HG03139 (cell line): ENCODE data around the gene LYRM1.
"Not testable (repeated sequence)": the region's sequence is repeated elsewhere in the genome, so short reads cannot be mapped to it uniquely, and the experiment has no call there.

Source experiments
- ATAC-seq: cut with Tn5 transposase; IDR thresholded peaks from one replicate; pipeline ENCODE4 v1.9.1; 2021; ENCODE audit not compliant: unreplicated experiment

The LYRM1 gene

GRCh38 chr16:20931066-20931600 is 30.6 kb downstream of the LYRM1 start:
- no peak for ATAC-seq

GRCh38 chr16:20933589-20933988 is 33.0 kb downstream of the LYRM1 start:
- no peak for ATAC-seq

DNA sequence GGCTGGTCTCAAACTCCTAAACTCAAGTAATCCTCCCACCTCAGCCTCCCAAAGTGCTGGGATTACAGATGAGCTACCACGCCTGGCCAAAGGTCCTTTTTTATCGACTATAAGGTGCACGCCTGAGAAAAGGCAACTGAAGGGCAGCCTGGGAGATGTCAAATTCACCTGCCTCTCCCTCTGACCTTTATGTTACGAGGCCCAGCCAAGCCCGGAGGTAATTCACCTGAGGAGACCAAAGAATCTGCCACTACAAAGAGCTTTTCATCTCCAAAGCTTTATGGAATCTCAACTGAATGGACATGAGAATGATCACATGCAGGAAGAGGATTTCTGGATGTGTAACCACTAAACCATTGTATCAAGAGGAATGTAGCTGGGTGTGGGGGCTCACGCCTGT is 37.2 kb downstream of the LYRM1 start:
- no peak for ATAC-seq

DNA sequence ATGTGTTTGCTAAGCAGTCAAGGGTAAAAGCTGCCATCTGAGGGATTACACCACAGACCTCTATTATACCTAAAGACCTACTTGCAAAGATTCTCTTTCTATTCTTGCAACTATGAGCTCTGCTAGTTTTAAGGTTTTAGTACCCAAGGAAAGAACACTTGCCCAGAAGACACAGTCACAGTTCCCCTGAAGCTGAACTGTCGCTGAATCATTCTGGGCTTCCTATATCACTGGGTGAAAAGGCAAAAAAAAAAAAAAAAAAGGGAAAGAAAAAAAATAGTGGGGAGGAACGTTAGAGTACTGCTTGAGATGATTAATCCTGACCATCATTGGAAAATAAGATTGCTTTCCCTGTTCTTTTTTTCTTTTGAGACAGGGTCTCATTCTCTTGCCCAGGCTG is 37.9 kb downstream of the LYRM1 start:
- no peak for ATAC-seq

GRCh38 chr16:20939611-20940010 is 39.0 kb downstream of the LYRM1 start:
- ATAC-seq = no peak

DNA sequence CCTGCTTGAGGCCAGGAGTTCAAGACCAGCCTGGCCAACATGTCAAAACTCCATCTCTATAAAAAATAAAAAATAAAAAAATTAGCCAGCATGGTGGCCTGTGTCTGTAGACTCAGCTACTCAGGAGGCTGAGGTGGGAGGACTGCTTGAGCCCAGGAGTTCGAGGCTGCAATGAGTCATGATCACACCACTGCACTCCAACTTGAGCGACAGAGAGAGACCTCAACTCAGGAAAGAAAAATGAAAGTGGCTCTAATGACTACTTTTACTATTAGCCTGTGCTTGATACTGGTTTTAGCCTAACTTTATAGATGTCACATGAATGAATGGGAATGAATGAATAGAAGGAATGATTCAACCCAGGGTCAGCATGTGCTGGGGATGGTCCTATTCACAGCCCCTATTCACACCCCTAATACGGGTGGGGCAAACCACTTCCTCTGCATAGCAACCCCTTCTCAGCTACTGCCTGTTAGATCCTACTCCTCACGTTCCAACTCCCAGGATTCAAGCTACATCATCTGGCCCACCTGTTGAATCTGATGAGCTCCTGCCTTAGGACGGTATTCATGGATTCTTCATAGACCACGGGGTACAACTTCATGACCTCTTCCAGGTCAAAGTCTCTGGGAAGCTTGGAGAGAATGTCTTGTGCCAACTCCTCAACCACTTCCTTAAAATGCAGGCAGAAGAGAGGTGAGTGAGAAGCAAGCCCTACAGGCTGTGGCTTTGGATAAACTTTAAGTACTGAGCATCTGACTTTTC is 40.5 kb downstream of the LYRM1 start:
- no peak for ATAC-seq

DNA sequence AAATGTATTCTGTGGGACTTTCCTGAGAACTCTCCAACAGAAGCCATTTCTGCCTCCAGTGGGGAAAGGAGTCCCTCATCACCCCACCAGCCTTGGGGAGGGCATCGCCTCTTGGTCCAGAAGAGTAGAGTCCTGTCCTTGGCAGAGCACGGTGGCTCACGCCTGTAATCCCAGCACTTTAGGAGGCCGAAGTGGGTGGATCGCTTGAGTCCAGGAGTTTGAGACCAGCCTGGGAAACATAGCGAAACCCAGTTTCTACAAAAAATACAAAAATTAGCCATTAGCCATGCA is 41.0 kb downstream of the LYRM1 start:
- no peak for ATAC-seq

- no peak for ATAC-seq
These were observed 41.7 kb downstream of the LYRM1 start for GRCh38 chr16:20942256-20942655.

- ATAC-seq = no peak
These were observed 44.4 kb downstream of the LYRM1 start for GRCh38 chr16:20944861-20945574.

GRCh38 chr16:20945575-20945875 is 45.0 kb downstream of the LYRM1 start:
- ATAC-seq = not testable (repeated sequence)

- ATAC-seq = no peak
These were observed 45.6 kb downstream of the LYRM1 start for GRCh38 chr16:20946015-20946629.

DNA sequence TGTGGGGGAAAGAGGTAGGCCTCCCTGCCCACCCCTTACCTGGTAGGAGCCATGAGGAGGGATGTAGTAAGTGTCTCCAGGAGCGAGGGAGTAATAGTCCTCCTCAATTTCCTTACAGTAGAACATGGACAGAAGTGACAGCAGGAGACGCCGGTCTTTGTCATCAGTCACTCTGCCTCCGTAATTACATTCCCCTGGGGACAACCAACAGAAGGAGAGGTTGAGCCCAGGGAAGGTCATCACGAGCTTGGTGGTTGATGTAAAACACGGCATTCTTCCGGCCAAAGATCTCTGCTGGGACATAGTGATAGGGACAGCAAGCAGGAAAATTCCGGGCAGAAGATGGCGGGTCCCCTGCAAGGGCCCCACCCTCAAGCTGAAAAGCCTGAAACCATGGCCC is 47.9 kb downstream of the LYRM1 start:
- no peak for ATAC-seq

DNA sequence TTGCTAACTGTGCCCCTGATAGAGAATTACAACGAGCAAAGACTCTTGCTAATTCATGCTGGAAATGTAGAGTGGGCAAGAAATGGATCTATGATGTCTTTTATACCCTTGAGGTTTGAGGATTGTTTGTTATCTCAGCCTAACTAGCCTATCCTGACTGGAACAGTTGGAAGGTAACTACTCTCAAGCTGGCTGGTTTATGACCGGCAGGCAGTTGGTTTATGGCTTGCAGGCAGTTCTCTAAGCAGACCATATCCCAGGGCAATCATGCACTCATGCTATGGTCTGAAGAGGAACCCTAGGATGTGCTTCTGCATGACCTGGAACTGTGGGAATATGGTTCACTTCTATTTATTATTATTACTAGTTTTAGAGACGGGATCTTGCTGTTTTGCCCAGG is 49.1 kb downstream of the LYRM1 start:
- ATAC-seq = no peak

GRCh38 chr16:20950294-20950693 is 49.7 kb downstream of the LYRM1 start:
- ATAC-seq = no peak

GRCh38 chr16:20952139-20952920 is 51.8 kb downstream of the LYRM1 start:
- ATAC-seq = no peak

DNA sequence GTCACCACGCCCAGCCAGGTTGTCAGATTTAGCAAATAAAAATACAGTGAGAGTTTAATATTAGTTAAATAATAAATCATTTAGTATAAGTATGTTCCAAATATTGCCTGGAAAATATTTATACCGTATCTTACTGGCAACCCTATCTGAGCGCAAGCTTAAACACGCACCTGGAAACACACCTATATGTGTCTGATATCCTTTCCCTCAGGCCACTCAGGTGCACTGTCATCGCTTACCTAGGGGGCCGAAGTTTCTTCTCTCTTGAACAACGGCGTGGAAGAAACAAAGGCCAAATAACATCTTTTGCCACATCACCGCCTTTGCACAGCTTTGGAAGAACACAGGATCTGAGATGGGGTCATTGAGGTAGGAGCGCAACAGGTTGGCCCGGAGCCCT is 54.0 kb downstream of the LYRM1 start:
- ATAC-seq = no peak

GRCh38 chr16:20956319-20956718 is 55.7 kb downstream of the LYRM1 start:
- no peak for ATAC-seq

DNA sequence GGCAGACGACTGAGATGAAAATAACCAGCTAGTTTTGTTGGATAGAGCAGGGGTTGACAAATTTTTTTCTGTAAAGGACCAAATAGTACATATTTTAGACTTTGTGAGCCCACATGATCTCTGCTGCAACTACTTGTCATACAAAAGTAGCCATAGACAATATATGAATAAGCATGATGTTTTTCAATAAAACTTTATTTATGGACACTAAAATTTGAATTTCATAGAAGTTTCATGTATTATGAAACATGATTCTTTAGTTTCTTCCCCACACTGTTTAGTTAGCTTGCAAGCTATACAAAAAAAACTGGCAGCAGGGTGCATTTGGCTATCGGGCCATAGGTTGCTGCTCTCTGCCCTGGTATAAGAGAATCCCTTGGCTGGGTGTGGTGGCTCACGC is 56.6 kb downstream of the LYRM1 start:
- ATAC-seq = no peak

DNA sequence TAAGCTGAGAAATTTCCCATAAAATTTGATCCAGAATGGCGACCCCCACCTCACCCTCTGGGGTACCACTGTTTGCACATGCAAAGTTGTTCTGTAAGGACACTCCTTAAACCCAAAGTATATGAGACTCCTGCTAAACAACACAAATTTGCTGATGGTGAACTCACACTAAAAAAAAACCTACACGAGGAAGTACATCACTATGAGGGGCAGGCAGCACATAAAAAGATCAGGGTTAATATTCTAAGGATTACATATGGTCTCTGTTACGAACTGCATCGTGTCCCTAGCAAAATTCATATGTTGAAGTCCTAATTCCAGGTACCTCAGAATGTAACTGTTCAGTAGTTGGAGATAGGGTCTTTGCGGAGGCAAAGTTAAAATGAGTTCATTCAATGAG is 60.3 kb downstream of the LYRM1 start:
- ATAC-seq = no peak

DNA sequence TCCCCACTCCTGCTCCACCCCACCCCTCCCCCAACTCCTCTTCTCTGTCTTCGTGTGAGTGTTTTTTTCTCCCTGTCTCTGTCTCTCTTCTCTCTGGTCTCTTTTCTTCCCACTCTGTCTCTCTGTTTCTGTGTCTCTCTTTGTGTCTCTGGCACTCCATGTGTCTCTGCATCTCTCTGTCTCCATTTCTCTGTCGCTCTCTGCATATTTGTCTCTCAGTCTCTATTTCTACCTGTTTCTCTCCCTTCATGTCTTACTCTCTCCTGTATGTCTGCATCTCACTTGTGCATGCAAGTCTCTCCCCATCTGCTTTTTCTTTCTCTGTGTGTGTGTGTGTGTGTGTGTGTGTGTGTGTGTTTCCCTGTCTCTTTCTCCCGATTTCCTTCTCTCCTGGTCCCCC is 68.2 kb downstream of the LYRM1 start:
- no peak for ATAC-seq

GRCh38 chr16:20969386-20969785 is 68.8 kb downstream of the LYRM1 start:
- no peak for ATAC-seq

DNA sequence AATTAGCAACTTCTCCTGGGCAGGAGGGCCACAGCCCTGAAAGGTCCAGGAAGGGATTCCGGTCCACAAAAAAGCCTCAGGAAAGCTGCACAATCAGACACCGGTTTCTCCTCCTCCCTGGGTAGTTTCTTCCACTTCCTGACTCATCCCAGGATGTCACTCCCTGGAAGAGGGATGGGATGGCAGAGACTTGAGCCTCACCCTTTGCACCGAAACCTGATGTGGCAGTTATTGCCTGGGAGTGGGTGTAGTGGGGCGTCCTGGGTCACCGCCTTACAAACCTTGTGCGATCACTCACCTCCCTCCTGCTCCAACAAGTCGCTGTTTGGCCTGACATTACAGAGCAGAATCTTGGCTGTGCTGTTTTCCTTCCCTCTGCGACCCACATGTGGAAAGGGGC is 70.8 kb downstream of the LYRM1 start:
- no peak for ATAC-seq
